ENCODE results near the gene IL1RL2.

IL1RL2 gene

GRCh38 chr2:102240640-102241370 is 54.0 kb downstream of the IL1RL2 start:
- peak; percentile 98 for DNase-seq

DNA sequence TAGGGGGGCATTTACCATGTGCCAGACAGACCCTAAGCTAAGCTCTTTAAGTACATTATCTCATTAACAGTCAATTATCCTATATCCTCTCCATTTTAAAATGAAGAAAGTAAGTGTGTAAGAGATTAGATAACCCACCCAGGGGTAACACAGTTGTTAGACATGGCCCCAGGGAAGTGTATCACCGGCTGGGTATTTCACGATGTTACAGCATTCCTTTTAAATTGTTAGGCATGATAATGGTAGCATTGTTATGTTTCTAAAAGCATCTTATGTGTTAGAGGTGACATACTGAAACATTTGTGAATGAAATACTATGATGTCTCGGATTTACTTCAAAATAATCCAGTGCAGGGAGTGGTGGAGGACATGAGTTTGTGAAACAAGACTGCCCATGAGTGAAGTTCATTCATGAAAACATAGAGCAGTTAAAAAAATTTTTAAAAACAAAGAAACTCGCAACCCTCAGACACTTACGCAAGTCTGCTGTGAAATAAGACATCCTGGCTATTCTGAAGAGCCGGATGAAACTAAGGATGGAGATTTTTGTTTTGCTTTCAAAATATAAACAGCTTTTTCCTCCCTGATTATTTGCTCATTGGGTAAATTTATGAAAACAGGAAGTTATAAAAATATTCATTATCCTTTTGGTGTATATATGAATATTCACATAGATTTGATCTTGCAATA is 54.9 kb downstream of the IL1RL2 start:
- peak; percentile 74 for DNase-seq

GRCh38 chr2:102245266-102246151 is 58.7 kb downstream of the IL1RL2 start:
- no peak for DNase-seq

DNA sequence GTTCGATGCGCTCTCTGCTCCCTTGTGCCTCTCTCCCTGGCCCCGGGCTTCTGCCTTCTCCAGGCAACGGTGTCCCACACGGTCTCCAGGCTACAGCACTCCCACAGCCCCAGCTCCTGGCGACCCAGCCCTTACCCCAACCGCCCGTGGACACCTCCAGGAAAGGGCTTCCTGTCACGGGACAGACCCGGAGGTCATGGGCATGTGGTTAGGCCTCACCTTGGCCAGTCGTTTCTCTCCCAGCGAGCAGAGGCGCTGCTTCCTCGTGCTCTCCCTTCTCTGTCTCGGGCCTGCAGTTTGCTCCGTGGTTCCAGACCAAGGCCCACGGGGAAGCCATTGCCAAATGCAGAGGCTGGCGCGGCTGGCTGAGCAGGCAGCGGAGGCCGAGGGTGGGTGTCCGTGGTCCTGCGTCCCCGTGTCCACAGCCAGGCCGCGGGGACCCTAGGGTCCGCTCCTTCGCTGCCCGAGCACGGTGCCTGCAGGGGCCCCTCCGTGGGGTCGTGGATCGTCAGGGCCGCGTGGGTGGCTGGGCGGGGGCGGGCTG is 63.5 kb downstream of the IL1RL2 start:
- DNase-seq = no peak

GRCh38 chr2:102251042-102251848 is 64.4 kb downstream of the IL1RL2 start:
- DNase-seq = peak; percentile 52

DNA sequence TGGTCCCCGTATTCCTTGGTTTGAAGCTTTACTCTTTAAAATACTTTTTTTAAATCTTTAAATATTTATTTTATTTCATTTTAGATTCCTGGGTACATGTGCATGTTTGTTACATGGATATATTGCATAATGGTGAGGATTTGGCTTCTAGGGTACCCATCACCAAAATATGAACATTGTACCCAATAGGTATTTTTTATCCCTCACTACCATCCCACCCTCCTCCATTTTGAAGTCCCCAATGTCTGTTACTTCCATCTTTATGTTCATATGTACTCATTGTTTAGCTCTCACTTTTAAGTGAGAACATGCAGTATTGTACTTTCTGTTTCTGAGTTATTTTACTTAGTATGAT is 65.0 kb downstream of the IL1RL2 start:
- no peak for DNase-seq

DNA sequence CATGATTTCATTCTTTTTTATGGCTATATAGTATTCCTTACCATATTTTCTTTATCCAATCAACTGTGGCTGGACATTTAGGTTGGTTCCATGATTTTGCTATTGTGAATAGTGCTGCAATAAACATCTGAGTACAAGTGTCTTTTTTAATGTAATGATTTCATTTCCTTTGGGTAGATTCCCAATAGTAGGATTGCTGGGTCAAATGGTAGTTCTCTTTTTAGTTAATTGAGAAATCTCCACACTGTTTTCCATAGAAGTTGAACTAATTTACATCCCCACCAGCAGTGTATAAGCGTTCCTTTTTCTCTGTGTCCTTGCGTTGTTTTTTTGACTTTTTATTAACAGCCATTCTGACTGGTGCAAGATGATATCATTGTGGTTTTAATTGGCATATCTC is 65.4 kb downstream of the IL1RL2 start:
- DNase-seq = peak; percentile 59

DNA sequence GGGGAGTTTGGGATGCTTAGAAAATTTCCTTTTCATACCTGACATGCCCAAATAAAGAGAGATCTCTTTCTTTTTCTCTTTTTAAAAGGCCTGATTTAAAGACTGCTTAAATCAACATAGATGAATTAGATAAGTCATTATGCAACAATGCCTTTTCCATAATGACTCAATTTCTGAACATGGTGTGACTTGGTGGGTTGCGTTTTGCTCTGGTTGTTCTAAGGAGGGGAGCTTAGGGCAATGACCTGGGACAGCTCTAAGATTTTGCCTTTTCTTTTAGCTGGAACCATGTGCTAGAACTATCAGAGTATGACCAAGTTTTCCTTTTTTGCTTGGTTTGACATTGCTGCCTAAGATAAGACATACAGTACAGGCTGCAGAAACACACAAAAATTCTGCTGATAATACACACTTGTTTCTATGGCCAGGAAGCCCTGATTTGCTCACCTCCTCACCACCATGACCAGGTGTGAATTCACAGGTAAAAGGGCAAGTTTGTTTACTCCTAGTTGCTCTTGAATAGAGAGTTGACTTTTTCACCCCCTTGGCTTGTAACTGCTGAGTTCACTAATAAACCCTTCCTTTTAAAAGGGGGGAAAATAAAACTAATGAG is 66.4 kb downstream of the IL1RL2 start:
- peak; percentile 49 for DNase-seq

DNA sequence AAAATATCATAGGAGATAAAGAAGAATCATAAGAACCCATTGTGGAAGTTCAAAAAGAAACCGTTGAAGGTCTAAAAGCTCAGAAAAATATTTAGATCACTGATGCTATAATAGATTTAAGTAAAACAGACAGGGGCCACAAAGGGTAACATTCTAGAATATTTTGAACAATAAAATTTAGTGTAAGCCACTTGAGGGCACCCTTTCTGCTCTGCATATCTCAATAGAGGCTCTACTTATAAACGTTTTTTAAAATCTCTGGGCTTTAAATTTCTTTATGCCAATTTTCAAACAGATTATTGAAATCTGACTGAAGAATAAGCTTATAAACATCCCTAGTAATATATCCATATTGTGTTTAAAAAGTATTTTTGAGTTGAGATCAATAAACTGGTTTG is 66.9 kb downstream of the IL1RL2 start:
- DNase-seq = no peak

GRCh38 chr2:102256276-102256675 is 69.5 kb downstream of the IL1RL2 start:
- DNase-seq = peak; percentile 61

- DNase-seq = no peak
Measured at GRCh38 chr2:102256874-102257462, 70.1 kb downstream of the IL1RL2 start.

DNA sequence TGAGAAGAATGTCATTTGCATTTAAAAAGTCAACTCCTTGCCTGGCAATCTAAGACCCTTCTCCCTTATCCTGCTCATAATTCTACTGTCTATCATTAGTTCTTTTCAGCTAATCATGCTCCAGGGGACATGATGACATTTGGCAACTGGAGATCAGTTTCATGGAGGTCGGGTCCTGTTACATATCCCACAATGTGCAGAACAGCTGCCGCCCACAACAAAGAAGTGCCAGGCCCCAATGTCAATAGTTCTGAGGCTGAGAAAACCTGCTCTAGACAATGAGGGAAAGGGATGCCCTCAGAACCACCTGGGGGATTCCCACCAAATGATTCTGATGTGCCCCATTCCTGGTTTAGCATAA is 71.2 kb downstream of the IL1RL2 start:
- no peak for DNase-seq

DNA sequence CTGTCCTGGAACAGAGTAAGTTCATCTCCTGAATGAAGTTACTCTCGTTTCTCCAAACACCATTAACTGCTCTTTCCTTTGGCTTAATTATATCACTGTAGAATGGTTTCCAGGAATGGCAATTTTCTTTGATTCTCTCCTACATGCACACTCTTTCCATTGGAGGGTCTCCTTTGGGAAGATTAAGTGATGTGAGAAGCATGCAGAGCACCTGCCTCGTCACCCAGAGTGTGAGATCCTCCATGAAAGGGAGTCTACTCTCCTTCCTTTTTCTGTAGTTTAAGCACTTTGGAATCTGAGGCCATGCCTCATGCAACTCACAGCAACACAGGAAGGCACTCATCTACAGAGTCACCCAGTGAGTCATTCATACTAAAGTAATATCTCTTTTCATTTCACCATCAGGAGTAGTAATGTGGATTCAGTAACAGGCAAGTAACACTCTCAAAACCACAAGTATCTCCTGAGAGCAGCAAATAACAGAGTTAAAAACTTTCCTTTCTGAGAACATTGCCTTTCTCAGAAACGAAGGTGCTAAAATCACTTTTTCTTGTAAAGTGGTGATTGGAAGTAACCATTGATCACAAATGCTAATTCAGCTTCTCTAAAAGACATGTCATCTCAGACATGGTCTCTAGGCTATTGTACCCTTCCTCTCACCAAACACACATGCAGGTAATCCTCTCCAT is 71.7 kb downstream of the IL1RL2 start:
- peak; percentile 91 for DNase-seq

- peak; percentile 59 for DNase-seq
Measured at GRCh38 chr2:102261467-102262135, 74.8 kb downstream of the IL1RL2 start.

DNA sequence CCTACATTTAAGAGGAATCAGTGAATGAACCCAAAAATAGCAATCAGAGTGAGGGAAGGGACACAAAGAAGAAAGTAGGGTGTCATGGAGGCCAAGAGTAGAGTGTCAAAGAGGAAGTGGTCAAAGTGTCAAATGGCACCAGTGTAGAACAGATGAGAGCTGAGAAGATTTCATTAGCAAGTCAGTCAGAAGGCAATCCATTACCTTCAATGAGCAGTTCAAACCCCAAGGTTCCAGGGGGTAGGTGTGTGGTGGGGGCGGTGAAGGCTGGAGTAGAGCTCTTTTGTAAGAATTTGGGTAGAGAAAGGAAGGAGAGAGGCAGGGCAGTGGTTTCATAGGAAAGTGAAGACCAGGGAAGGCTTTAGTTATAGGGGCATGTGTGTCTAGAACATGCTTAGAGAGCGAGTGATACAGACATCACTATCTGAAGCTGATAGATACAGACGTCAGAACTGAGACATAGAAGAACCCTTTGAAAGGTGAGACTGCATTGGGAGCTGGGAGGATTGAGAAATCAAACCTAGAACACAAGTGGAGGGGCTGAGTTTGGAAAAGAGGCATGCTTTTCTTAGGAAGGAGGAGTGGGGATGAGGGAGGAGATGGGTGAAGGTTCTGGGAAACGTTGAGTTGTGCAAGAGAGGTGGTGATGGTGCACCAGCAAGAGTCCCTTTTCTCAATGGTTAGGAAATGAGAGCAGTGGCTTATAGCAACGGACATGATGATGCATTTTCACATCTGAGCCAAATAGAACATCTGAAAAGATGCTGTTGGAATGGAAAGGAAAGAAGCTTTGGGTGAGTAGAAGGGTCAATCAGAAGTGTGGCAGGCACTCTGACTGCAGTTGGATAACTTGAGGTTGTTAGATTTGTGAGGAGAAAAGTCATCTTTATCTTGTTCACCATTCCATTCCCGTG is 75.7 kb downstream of the IL1RL2 start:
- peak; percentile 26 for DNase-seq

DNA sequence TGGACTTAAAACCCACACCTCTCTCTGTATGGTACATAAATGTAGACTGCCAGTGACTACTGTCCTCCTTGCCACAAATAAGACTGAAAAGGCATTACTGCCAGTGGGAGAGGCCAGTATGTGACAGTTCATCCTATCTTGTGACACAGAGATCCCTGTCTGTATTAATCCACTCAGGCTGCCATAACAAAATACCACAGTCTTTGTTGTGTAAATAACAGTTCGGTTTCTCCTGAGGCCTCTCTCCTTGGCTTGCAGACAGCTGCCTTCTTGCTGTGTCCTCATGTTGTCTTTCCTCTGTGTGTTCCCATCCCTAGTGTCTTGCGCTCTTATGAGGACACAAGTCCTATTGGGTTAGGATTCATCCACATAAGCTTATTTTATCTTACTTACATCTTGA is 78.1 kb downstream of the IL1RL2 start:
- no peak for DNase-seq

- no peak for DNase-seq
Measured at GRCh38 chr2:102266204-102266603, 79.4 kb downstream of the IL1RL2 start.

DNA sequence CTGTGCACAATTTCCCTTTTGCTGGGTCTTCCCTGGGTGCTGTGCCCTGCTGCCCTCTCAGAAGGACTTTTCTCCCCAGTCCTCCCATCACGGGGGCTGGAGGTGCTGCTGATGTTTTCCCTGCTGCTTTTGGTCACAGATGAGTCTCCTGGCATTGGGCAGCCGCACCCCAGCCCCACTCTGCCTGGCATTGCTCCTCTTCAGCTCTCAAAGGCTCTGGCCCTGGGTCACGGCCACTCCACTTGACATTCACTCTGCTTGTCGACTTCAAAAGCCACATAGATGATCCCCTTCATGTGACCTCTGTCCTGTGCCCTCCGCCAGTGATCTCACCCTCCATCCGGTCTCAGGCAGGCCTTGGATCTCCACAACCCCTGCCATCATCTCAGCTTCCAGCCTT is 81.0 kb downstream of the IL1RL2 start:
- DNase-seq = no peak

DNA sequence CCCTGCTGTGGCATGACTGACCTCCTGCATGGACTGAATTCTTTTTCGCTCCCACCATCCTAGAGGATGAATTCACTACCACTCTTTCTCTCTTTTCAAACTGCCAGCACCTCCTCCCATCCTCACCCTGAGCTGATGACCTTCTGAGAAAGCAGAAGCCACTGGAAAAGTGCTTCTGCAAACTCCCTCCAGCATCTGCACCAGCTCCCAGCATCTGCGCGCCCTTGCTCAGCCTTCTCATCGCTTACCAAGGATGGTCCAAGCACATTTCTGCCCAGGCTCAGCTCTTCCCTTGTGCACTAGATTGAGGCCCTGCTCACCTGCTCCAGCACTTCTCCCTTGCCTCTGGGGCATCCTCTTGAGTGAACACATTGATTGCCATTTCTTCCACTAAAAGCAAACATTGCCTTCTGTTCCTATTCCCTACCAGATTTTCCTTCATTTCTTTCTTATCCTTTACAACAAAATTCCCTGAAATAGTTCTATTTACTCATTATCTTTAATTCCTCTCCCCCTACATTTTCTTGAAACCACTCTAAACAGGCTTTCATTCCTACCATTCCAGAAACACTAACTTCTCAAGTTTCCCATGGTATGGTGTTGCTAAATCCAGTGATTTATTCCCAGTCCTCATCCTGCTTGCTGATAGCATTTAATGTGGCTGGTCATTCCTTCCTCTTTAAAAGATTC is 81.8 kb downstream of the IL1RL2 start:
- DNase-seq = no peak

Data from inflammatory macrophage treated with lipopolysaccharide for 4 hours (primary cell).